ENCODE measurements around the gene MAML2. TPM values are rescaled to one million over a fixed set of nuclear protein-coding genes. Genes with fewer than 3 reads are reported as not detected.

MAML2 gene
- total and polyA plus RNA-seq, 2 of the 13 experiments (the other 11 are each of a cell fraction or from before 2014, with no cell fraction given), result 2.3 to 25.9 TPM

DNA sequence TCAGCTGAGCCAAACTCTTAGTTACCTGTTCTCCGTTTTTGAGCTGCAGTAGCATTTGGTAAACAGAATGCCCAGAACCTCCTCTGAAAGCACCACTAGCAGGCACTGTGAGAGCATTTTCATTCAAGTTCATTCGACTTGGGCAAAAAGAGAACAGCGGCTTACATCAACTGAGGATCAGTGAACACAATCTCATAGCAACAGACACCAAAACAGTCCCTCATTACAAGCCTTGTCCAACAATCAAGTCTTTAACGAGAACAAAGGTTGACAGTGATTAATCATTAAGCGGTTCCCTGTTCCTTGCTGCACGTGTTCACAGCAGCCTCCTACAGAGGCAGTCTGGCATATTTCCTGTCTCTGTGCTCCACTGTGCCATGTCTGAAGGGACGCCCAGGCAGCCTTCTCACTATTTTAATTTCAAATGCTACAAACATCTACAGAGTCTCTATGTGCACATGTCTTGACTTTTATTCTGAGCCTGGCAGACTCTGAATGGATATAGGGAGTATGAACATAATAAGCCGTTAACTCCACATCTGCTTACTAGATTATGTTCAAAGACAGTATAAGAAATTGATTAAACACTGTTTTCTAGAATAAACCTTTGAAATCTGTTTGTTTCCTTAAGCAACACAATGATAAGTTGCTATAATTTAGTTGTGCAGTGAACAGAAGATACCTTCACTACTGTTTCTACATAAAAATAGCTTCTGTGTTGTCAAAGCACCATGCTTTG, 330.7 kb downstream of the MAML2 start (continued):
- TF ChIP-seq BRCA1 (CRISPR knock-in tag; IDR thresholded peaks at IDR 0.05) (peak; percentile 75), GZF1 (CRISPR knock-in tag; IDR thresholded peaks at IDR 0.05) (no peak), NRL (CRISPR knock-in tag; IDR thresholded peaks at IDR 0.05; ENCODE audit: borderline replicate concordance) (no peak), IKZF1 (IDR thresholded peaks at IDR 0.05) (no peak), GATAD1 (CRISPR knock-in tag; IDR thresholded peaks at IDR 0.05) (peak; percentile 53; the same call in 1 of the 2 replicates), ZNF577 (CRISPR knock-in tag; IDR thresholded peaks at IDR 0.05; ENCODE audit: borderline replicate concordance, low read depth) (no peak), NFYC (CRISPR knock-in tag; IDR thresholded peaks at IDR 0.05) (no peak; the same call in 1 of the 2 replicates), TCF12 (IDR thresholded peaks at IDR 0.05) (no peak), TCF12 (CRISPR knock-in tag; IDR thresholded peaks at IDR 0.05) (no peak), ZFP62 (CRISPR knock-in tag; IDR thresholded peaks at IDR 0.05) (no peak), ZNF747 (CRISPR knock-in tag; IDR thresholded peaks at IDR 0.05; ENCODE audit: borderline replicate concordance) (peak; percentile 71; the same call in 1 of the 2 replicates), TRIM24 (CRISPR knock-in tag; IDR thresholded peaks at IDR 0.05) (no peak)
- TF ChIP-seq, protein P1, sequence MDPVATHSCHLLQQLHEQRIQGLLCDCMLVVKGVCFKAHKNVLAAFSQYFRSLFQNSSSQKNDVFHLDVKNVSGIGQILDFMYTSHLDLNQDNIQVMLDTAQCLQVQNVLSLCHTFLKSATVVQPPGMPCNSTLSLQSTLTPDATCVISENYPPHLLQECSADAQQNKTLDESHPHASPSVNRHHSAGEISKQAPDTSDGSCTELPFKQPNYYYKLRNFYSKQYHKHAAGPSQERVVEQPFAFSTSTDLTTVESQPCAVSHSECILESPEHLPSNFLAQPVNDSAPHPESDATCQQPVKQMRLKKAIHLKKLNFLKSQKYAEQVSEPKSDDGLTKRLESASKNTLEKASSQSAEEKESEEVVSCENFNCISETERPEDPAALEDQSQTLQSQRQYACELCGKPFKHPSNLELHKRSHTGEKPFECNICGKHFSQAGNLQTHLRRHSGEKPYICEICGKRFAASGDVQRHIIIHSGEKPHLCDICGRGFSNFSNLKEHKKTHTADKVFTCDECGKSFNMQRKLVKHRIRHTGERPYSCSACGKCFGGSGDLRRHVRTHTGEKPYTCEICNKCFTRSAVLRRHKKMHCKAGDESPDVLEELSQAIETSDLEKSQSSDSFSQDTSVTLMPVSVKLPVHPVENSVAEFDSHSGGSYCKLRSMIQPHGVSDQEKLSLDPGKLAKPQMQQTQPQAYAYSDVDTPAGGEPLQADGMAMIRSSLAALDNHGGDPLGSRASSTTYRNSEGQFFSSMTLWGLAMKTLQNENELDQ (CRISPR knock-in tag; IDR thresholded peaks at IDR 0.05; ENCODE audit: borderline replicate concordance), result no peak
- TF ChIP-seq, protein P2, sequence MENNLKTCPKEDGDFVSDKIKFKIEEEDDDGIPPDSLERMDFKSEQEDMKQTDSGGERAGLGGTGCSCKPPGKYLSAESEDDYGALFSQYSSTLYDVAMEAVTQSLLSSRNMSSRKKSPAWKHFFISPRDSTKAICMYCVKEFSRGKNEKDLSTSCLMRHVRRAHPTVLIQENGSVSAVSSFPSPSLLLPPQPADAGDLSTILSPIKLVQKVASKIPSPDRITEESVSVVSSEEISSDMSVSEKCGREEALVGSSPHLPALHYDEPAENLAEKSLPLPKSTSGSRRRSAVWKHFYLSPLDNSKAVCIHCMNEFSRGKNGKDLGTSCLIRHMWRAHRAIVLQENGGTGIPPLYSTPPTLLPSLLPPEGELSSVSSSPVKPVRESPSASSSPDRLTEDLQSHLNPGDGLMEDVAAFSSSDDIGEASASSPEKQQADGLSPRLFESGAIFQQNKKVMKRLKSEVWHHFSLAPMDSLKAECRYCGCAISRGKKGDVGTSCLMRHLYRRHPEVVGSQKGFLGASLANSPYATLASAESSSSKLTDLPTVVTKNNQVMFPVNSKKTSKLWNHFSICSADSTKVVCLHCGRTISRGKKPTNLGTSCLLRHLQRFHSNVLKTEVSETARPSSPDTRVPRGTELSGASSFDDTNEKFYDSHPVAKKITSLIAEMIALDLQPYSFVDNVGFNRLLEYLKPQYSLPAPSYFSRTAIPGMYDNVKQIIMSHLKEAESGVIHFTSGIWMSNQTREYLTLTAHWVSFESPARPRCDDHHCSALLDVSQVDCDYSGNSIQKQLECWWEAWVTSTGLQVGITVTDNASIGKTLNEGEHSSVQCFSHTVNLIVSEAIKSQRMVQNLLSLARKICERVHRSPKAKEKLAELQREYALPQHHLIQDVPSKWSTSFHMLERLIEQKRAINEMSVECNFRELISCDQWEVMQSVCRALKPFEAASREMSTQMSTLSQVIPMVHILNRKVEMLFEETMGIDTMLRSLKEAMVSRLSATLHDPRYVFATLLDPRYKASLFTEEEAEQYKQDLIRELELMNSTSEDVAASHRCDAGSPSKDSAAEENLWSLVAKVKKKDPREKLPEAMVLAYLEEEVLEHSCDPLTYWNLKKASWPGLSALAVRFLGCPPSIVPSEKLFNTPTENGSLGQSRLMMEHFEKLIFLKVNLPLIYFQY (CRISPR knock-in tag; IDR thresholded peaks at IDR 0.05; ENCODE audit: borderline replicate concordance), result no peak
- TF ChIP-seq, protein P3, sequence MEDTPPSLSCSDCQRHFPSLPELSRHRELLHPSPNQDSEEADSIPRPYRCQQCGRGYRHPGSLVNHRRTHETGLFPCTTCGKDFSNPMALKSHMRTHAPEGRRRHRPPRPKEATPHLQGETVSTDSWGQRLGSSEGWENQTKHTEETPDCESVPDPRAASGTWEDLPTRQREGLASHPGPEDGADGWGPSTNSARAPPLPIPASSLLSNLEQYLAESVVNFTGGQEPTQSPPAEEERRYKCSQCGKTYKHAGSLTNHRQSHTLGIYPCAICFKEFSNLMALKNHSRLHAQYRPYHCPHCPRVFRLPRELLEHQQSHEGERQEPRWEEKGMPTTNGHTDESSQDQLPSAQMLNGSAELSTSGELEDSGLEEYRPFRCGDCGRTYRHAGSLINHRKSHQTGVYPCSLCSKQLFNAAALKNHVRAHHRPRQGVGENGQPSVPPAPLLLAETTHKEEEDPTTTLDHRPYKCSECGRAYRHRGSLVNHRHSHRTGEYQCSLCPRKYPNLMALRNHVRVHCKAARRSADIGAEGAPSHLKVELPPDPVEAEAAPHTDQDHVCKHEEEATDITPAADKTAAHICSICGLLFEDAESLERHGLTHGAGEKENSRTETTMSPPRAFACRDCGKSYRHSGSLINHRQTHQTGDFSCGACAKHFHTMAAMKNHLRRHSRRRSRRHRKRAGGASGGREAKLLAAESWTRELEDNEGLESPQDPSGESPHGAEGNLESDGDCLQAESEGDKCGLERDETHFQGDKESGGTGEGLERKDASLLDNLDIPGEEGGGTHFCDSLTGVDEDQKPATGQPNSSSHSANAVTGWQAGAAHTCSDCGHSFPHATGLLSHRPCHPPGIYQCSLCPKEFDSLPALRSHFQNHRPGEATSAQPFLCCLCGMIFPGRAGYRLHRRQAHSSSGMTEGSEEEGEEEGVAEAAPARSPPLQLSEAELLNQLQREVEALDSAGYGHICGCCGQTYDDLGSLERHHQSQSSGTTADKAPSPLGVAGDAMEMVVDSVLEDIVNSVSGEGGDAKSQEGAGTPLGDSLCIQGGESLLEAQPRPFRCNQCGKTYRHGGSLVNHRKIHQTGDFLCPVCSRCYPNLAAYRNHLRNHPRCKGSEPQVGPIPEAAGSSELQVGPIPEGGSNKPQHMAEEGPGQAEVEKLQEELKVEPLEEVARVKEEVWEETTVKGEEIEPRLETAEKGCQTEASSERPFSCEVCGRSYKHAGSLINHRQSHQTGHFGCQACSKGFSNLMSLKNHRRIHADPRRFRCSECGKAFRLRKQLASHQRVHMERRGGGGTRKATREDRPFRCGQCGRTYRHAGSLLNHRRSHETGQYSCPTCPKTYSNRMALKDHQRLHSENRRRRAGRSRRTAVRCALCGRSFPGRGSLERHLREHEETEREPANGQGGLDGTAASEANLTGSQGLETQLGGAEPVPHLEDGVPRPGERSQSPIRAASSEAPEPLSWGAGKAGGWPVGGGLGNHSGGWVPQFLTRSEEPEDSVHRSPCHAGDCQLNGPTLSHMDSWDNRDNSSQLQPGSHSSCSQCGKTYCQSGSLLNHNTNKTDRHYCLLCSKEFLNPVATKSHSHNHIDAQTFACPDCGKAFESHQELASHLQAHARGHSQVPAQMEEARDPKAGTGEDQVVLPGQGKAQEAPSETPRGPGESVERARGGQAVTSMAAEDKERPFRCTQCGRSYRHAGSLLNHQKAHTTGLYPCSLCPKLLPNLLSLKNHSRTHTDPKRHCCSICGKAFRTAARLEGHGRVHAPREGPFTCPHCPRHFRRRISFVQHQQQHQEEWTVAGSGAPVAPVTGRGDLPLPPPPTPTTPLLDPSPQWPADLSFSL (CRISPR knock-in tag; IDR thresholded peaks at IDR 0.05), result no peak
